Retinal pigment epithelial cell (primary cell): ENCODE results near the gene PIGQ.

Source experiments
- DNase-seq: peaks from one replicate; pipeline ENCODE4 v3.0.0-alpha.2; 2010; ENCODE audit warnings: low read depth
- H3K4me3 ChIP-seq: 2 replicates; pipeline ENCODE4 v1.5.1; 2011; ENCODE audit warnings: mild to moderate bottlenecking, low read length, control low read depth, moderate library complexity
- TF ChIP-seq, protein P1 (sequence below): conservative IDR thresholded peaks from 2 replicates; pipeline ENCODE4 v1.5.1; 2011; ENCODE audit warnings: low read depth, low read length, control low read depth, inconsistent platforms

The PIGQ gene

DNA sequence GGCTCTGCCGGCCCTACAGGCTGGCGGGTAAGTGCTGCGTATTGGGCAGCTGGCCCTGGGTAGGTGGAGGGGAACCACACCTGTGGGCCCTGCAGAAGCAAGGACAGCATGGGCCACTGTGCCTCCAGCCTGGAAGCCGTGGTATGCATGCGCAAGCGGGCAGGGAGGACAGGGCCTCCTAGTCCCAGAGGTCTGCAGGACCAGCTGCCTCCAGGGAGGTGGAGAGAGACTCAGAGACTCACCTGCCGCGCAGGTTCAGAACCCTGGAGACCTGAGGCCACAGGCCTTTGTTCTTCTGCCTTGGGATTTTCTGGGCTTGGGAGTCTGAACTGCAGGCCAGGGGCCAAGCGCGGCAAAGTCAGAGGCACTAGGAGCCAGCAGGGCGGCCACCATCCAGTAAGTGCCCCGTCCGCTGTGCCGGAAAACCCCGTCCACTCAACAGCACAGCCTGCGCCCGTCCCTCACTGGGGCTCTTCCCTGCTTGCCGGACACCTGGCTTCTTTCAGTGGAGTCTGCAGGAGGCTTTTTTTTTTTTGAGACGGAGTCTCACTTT is 11.3 kb downstream of the PIGQ start:
- DNase-seq = no peak
- H3K4me3 ChIP-seq = no peak overlapping the region
- TF ChIP-seq, protein P1, sequence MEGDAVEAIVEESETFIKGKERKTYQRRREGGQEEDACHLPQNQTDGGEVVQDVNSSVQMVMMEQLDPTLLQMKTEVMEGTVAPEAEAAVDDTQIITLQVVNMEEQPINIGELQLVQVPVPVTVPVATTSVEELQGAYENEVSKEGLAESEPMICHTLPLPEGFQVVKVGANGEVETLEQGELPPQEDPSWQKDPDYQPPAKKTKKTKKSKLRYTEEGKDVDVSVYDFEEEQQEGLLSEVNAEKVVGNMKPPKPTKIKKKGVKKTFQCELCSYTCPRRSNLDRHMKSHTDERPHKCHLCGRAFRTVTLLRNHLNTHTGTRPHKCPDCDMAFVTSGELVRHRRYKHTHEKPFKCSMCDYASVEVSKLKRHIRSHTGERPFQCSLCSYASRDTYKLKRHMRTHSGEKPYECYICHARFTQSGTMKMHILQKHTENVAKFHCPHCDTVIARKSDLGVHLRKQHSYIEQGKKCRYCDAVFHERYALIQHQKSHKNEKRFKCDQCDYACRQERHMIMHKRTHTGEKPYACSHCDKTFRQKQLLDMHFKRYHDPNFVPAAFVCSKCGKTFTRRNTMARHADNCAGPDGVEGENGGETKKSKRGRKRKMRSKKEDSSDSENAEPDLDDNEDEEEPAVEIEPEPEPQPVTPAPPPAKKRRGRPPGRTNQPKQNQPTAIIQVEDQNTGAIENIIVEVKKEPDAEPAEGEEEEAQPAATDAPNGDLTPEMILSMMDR = no peak

DNA sequence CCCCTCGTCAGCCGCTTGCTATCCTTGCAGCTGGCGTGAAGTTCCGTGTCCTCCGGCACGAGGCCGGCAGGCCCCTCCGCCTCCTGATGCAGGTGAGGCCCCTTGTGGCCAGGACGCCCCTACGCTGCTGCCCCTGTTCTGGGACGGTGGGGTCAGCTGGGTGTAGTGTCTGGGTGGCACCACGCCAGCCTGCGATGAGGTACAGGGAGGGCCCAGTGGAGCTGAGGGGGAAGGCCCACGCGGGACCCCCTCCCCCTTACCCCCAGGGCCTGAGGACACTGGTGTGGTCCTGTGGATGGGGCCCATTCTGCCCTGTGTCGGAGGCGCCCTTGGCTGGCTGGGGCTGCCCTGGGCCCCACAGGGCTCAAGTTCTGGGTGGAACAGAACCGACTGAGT is 12.4 kb downstream of the PIGQ start:
- TF ChIP-seq, protein P1 = no peak
- DNase-seq = no peak

DNA sequence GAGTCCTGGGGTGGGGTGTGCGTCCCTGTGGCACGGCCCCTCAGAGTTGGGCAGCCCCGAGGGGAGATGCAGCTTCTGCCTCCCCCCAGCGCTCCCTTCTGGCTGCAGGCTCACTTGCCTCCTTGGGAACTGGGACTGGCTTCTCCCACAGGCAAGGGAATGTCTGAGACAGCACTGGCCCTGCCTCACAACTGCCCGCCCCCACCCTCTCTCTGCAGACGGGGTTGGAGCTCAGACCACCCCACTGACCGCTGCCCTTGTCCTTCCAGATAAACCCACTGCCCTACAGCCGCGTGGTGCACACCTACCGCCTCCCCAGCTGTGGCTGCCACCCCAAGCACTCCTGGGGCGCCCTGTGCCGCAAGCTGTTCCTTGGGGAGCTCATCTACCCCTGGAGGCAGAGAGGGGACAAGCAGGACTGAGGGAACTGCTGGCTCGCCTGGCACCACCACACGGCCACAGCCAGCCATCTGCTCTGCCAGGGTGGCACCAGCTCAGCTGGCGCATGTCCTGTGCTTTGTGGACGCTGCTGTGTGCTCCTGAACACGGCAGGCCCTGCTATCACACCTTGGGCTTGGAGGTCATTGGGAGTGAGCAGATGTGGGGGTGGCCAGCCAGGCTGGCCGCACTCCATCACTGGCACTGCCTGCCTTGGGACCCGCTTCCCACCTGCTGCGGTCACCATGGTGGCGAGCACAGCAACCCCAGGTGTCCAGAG is 13.0 kb downstream of the PIGQ start:
- TF ChIP-seq, protein P1 = no peak
- no peak overlapping the region for H3K4me3 ChIP-seq
- DNase-seq = no peak

More for the DNA sequence above, 12.4 kb downstream of the PIGQ start:
- no peak overlapping the region for H3K4me3 ChIP-seq

DNA sequence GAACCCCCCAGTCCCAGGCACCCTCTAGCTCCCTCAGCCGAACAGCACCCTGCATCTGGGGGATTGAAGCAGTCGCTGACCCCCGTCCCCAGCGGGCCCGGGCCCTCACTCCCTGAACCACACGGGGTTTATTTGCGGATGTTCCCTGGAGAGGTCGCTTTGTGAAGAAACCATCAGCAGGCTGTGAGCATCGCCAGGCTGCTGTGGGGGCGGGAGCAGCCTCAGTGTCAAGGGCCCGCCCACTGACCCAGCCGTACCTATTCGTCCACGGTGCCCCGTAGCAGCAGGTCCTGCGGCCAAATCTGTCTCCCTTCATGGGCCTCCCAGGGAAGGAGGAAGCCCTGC is 13.7 kb downstream of the PIGQ start:
- DNase-seq = no peak
- TF ChIP-seq, protein P1 = no peak
- no peak overlapping the region for H3K4me3 ChIP-seq

DNA sequence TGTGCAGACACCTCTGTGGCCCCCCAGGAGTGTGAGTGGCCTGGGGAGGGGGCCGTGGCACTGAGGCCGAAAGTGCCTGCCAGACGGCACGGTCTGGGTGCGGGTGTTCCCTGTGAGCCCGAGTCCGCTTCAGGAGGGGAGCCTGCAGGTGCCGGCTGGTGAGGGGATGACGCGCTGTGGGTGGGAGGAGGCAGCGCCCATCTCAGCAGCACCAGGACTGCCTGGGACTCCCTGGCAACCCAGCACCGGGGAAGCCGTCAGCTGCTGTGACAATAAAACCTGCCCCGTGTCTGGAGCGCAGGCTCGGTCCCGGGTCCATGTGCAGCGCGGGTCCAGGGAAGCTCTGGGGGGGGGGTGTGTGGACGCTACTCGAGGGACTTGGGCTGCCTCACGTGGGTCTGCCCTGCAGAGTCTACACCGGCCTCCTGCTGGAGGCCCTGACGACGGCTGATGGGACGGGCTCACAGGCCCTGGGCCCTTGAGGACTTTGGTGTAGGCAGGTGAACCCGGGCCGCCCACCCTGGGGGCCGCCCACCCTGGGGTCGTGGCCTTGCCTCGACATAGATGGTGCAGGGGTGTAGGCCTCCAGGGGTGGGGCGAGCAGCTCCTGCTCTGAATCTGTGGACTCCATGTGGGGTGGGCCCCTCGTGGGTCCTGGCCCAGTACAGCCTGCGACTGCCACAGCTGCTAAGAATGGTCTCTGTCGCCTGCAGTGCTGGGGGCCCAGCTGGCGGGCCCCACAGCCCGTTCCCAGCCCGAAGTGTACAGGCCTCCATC is 14.2 kb downstream of the PIGQ start:
- no peak for DNase-seq

DNA sequence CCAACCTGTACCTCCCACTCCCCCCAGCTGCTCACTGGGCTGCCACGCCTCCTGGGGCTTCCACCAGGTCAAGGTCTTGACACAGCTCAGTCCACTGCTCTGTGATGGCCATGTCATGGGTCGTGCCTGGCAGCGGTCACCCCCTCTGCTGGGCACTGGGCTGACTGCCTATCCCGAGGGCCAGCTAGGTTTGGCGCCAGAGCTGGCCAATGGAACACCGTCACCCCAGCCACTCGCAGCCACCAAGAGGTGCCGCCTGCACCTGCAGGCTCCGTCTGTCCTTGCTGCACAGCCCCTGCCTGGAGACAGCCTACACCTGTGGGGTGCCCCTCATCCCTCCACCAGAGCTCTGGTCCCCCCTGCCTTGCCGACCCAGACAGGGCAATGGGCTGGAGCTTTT is 15.6 kb downstream of the PIGQ start:
- TF ChIP-seq, protein P1 = peak; percentile 2
- DNase-seq = no peak
- no peak overlapping the region for H3K4me3 ChIP-seq

More for the DNA sequence above, 14.2 kb downstream of the PIGQ start:
- TF ChIP-seq, protein P1 = no peak
- no peak overlapping the region for H3K4me3 ChIP-seq
